NCI-H128 (cell line): ENCODE data around the gene WT1.

ENCODE experiments used
- DNase-seq: peaks from one replicate; lab custom pipeline; 2025; ENCODE audit not compliant: unreplicated experiment; lab: John Stamatoyannopoulos, UW

WT1 gene

GRCh38 chr11:32425761-32426160 lies 9.6 kb downstream of the WT1 start:
- DNase-seq, result no peak

- no peak for DNase-seq
Measured at GRCh38 chr11:32422545-32422944, 12.8 kb downstream of the WT1 start.

GRCh38 chr11:32421992-32422391 lies 13.3 kb downstream of the WT1 start:
- no peak for DNase-seq

- no peak for DNase-seq
Measured at GRCh38 chr11:32420937-32421901, 14.1 kb downstream of the WT1 start.

- DNase-seq, result no peak
Measured at GRCh38 chr11:32420139-32420538, 15.2 kb downstream of the WT1 start.

GRCh38 chr11:32418836-32419235 lies 16.5 kb downstream of the WT1 start:
- no peak for DNase-seq

GRCh38 chr11:32417806-32418205 lies 17.5 kb downstream of the WT1 start:
- no peak for DNase-seq

GRCh38 chr11:32416301-32416700 lies 19.0 kb downstream of the WT1 start:
- no peak for DNase-seq

- no peak for DNase-seq
Measured at GRCh38 chr11:32414925-32415324, 20.4 kb downstream of the WT1 start.

- no peak for DNase-seq
Measured at GRCh38 chr11:32411942-32412615, 23.3 kb downstream of the WT1 start.

GRCh38 chr11:32405592-32405991 lies 29.7 kb downstream of the WT1 start:
- DNase-seq, result no peak

GRCh38 chr11:32402836-32403235 lies 32.5 kb downstream of the WT1 start:
- DNase-seq, result no peak

GRCh38 chr11:32400670-32401369 lies 34.5 kb downstream of the WT1 start:
- no peak for DNase-seq

GRCh38 chr11:32400196-32400595 lies 35.1 kb downstream of the WT1 start:
- DNase-seq, result no peak

- DNase-seq, result no peak
Measured at GRCh38 chr11:32396991-32397390, 38.3 kb downstream of the WT1 start.

- no peak for DNase-seq
Measured at GRCh38 chr11:32396331-32396730, 39.0 kb downstream of the WT1 start.

- DNase-seq, result no peak
Measured at GRCh38 chr11:32395127-32395526, 40.2 kb downstream of the WT1 start.

- DNase-seq, result no peak
Measured at GRCh38 chr11:32392840-32393239, 42.5 kb downstream of the WT1 start.

- DNase-seq, result no peak
Measured at GRCh38 chr11:32391956-32392553, 43.3 kb downstream of the WT1 start.

- no peak for DNase-seq
Measured at GRCh38 chr11:32391479-32391878, 43.9 kb downstream of the WT1 start.

- DNase-seq, result no peak
Measured at GRCh38 chr11:32390712-32391111, 44.6 kb downstream of the WT1 start.
